Lower leg skin (tissue), 3 donors: ENCODE data around the gene HOXA7.

Source experiments
- CTCF ChIP-seq, 3 donors: fragments of 450-650 bp; IDR thresholded peaks; one replicate each; pipeline ENCODE4 v1.5.1; 2016; ENCODE audit warnings: antibody characterized with exemption in 3 of 3, mild to moderate bottlenecking in 3 of 3, moderate library complexity in 2 of 3
- POLR2A ChIP-seq, 2 donors: fragments of 450-650 bp; IDR thresholded peaks; one replicate each; pipeline ENCODE4 v1.6.1; 2016 to 2017; ENCODE audit warnings: antibody characterized with exemption in 2 of 2, mild to moderate bottlenecking in 1 of 2, moderate library complexity in 1 of 2

- TF ChIP-seq CTCF (IDR thresholded peaks at IDR 0.05): peak in 1 of 3 donors; percentile 47
- TF ChIP-seq POLR2A (IDR thresholded peaks at IDR 0.05): no peak
Measured at GRCh38 chr7:27196287-27196767, 39.9 kb upstream of the HOXA7 start.
